ENCODE data around the gene MICB.

DNA sequence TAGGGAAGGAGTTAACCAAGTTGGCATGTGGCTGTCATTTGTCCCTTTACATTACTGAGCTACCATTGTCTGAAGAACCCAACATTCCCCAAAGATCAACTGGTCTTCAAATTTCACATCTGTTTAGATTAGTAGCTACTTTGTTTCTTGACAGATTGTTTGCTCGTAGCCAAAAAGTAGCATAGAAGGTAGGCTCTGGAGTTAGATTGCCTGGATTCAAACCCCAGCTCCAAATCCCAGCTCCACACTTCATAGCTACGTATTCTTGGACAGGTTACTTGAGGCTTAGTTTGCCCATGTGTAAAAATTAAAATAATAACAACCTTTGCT is 50.6 kb downstream of the MICB start:
- TF ChIP-seq, protein P1, sequence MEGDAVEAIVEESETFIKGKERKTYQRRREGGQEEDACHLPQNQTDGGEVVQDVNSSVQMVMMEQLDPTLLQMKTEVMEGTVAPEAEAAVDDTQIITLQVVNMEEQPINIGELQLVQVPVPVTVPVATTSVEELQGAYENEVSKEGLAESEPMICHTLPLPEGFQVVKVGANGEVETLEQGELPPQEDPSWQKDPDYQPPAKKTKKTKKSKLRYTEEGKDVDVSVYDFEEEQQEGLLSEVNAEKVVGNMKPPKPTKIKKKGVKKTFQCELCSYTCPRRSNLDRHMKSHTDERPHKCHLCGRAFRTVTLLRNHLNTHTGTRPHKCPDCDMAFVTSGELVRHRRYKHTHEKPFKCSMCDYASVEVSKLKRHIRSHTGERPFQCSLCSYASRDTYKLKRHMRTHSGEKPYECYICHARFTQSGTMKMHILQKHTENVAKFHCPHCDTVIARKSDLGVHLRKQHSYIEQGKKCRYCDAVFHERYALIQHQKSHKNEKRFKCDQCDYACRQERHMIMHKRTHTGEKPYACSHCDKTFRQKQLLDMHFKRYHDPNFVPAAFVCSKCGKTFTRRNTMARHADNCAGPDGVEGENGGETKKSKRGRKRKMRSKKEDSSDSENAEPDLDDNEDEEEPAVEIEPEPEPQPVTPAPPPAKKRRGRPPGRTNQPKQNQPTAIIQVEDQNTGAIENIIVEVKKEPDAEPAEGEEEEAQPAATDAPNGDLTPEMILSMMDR (IDR thresholded peaks at IDR 0.05): no peak
- no peak for TF ChIP-seq EP300 (IDR thresholded peaks at IDR 0.05)
- no peak for TF ChIP-seq POLR2A (IDR thresholded peaks at IDR 0.05)
- TF ChIP-seq POLR2AphosphoS5 (IDR thresholded peaks at IDR 0.05): no peak

Data from gastroesophageal sphincter (tissue), 3 donors.